ENCODE measurements around the gene WDR64. TPM values are rescaled to one million over a fixed set of nuclear protein-coding genes. Genes with fewer than 3 reads are reported as not detected.

WDR64 gene
- total RNA-seq, 1 experiment from 2014 or later: not detected

GRCh38 chr1:241715956-241716355 is 63.9 kb downstream of the WDR64 start:
- no peaks in the 10 kb centered on the region for H3K36me3 ChIP-seq (ENCODE audit: control insufficient read depth, insufficient read depth, low read length)
- Mint-ChIP-seq H3K4me3 (ENCODE audit: unreplicated experiment) (no peak overlapping the region), H3K9me3 (ENCODE audit: unreplicated experiment) (no peaks in the 10 kb centered on the region), H3K27me3 (ENCODE audit: insufficient read depth, unreplicated experiment) (peaks cover 14% of the 10 kb centered on the region), H3K27ac (ENCODE audit: unreplicated experiment) (no peak overlapping the region), H3K4me1 (ENCODE audit: low read depth, unreplicated experiment) (peaks cover 7% of the 10 kb centered on the region), H3K36me3 (ENCODE audit: insufficient read depth, unreplicated experiment) (no peaks in the 10 kb centered on the region)
- H3K27me3 ChIP-seq (replicated peaks; ENCODE audit: control insufficient read depth, insufficient read depth, low read length): 0 out of 2 replicates have a peak, but pooled peaks cover 1% of the 10 kb centered on the region
- intact Hi-C loops (cut with micrococcal nuclease; ENCODE audit: unreplicated experiment): no loop called here
- no TSS peak for BruUV-seq (replicated peaks)
- no peaks in the 10 kb centered on the region for H3K4me1 ChIP-seq
- H3K9me3 ChIP-seq: no peaks in the 10 kb centered on the region; the same call in 1 of the 2 replicates
- ChIA-PET POLR2A (no interaction called here), CTCF (no interaction called here)
- H3K4me3 ChIP-seq (ENCODE audit: low read depth, low read length): no peak overlapping the region
- no peak for DNase-seq
- TF ChIP-seq CTCF (IDR thresholded peaks at IDR 0.05; ENCODE audit: insufficient read depth in 1 of 2, low read depth in 1 of 2, low read length in 1 of 2, severe bottlenecking in 1 of 2, unreplicated experiment in 1 of 2): no peak

- Histone ChIP-seq H3K4me3 (ENCODE audit: low read depth, low read length) (no peak overlapping the region), H3K27me3 (replicated peaks; ENCODE audit: control insufficient read depth, insufficient read depth, low read length) (0 out of 2 replicates have a peak, but pooled peaks cover 1% of the 10 kb centered on the region), H3K36me3 (ENCODE audit: control insufficient read depth, insufficient read depth, low read length) (no peaks in the 10 kb centered on the region), H3K9me3 (peaks cover 4% of the 10 kb centered on the region; the same call in 1 of the 2 replicates), H3K4me1 (no peaks in the 10 kb centered on the region)
- Mint-ChIP-seq H3K4me3 (ENCODE audit: unreplicated experiment) (no peak overlapping the region), H3K4me1 (ENCODE audit: low read depth, unreplicated experiment) (peaks cover 7% of the 10 kb centered on the region), H3K36me3 (ENCODE audit: insufficient read depth, unreplicated experiment) (no peaks in the 10 kb centered on the region), H3K27me3 (ENCODE audit: insufficient read depth, unreplicated experiment) (peaks cover 14% of the 10 kb centered on the region), H3K9me3 (ENCODE audit: unreplicated experiment) (no peaks in the 10 kb centered on the region), H3K27ac (ENCODE audit: unreplicated experiment) (no peak overlapping the region)
- intact Hi-C loops (cut with micrococcal nuclease; ENCODE audit: unreplicated experiment): no loop called here
- no TSS peak for BruUV-seq (replicated peaks)
- DNase-seq: no peak
- no peak for TF ChIP-seq CTCF (IDR thresholded peaks at IDR 0.05; ENCODE audit: insufficient read depth in 1 of 2, low read depth in 1 of 2, low read length in 1 of 2, severe bottlenecking in 1 of 2, unreplicated experiment in 1 of 2)
- ChIA-PET CTCF (no interaction called here), POLR2A (no interaction called here)
These were observed 65.0 kb downstream of the WDR64 start for GRCh38 chr1:241716915-241717656.

- ChIA-PET POLR2A (no interaction called here), CTCF (no interaction called here)
- Mint-ChIP-seq H3K36me3 (ENCODE audit: insufficient read depth, unreplicated experiment) (no peaks in the 10 kb centered on the region), H3K27me3 (ENCODE audit: insufficient read depth, unreplicated experiment) (peaks cover 14% of the 10 kb centered on the region), H3K4me1 (ENCODE audit: low read depth, unreplicated experiment) (peaks cover 7% of the 10 kb centered on the region), H3K27ac (ENCODE audit: unreplicated experiment) (no peak overlapping the region), H3K9me3 (ENCODE audit: unreplicated experiment) (no peaks in the 10 kb centered on the region), H3K4me3 (ENCODE audit: unreplicated experiment) (no peak overlapping the region)
- H3K9me3 ChIP-seq: peaks cover 4% of the 10 kb centered on the region; the same call in 1 of the 2 replicates
- 0 out of 2 replicates have a peak, but pooled peaks cover 1% of the 10 kb centered on the region for H3K27me3 ChIP-seq (replicated peaks; ENCODE audit: control insufficient read depth, insufficient read depth, low read length)
- no peak for DNase-seq
- no peak for TF ChIP-seq CTCF (IDR thresholded peaks at IDR 0.05; ENCODE audit: insufficient read depth in 1 of 2, low read depth in 1 of 2, low read length in 1 of 2, severe bottlenecking in 1 of 2, unreplicated experiment in 1 of 2)
- intact Hi-C loops (cut with micrococcal nuclease; ENCODE audit: unreplicated experiment): no loop called here
- H3K36me3 ChIP-seq (ENCODE audit: control insufficient read depth, insufficient read depth, low read length): no peaks in the 10 kb centered on the region
- BruUV-seq (replicated peaks): no TSS peak
- H3K4me1 ChIP-seq: no peaks in the 10 kb centered on the region
- H3K4me3 ChIP-seq (ENCODE audit: low read depth, low read length): no peak overlapping the region
These were observed 65.9 kb downstream of the WDR64 start for GRCh38 chr1:241717975-241718374.

Data from Caco-2 (cell line).